A549 (cell line): ENCODE measurements around the gene GDF2. TPM values are rescaled to one million over a fixed set of nuclear protein-coding genes. Genes with fewer than 3 reads are reported as not detected.

Experiments
- ATAC-seq, 2 experiments: fragments of 200-7000 bp in 1 of 2; fragments of >200 bp in 1 of 2; cut with Nextera tagmentation in 1 of 2; cut with Tn5 transposase in 1 of 2; 3 replicates each; pipeline versions ENCODE4 v1.8.0 to v1.9.1; 2018 to 2020; ENCODE audit warnings: mild to moderate bottlenecking in 1 of 2, moderate library complexity in 1 of 2
- CTCF ChIA-PET: fragments of 300-600 bp; sonication (Branson Sonifier 250); formaldehyde crosslinking; extraction: SDS; loops from one replicate; lab custom pipeline; 2021; ENCODE audit warnings: antibody characterized with exemption, inconsistent platforms; lab: Yijun Ruan, JAX
- POLR2A ChIA-PET: fragments of 350-600 bp; formaldehyde crosslinking; extraction: SDS; loops from one replicate; lab custom pipeline; 2021; ENCODE audit warnings: antibody characterized with exemption, inconsistent platforms; lab: Yijun Ruan, JAX
- DNase-seq, 2 experiments: peaks; one replicate each; pipeline versions ENCODE4 v3.0.0 to v3.0.0-alpha.2; 2011 to 2016; ENCODE audit warnings: low read depth in 1 of 2, low spot score in 1 of 2
- FAIRE-seq: peaks from 2 replicates; lab custom pipeline; 2011; peaks lifted over from hg19 to GRCh38; lab: Jason Lieb, UNC
- H3K27ac ChIP-seq, 2 experiments: fragments of >200 bp; sonication (Bioruptor Twin); formaldehyde crosslinking; 3 replicates each; pipeline ENCODE4 v1.5.1; 2016 to 2017
- H3K4me1 ChIP-seq: fragments of >200 bp; sonication (Bioruptor Twin); formaldehyde crosslinking; 3 replicates; pipeline ENCODE4 v1.6.1; 2016
- H3K4me2 ChIP-seq: fragments of >200 bp; sonication (Bioruptor Twin); formaldehyde crosslinking; 3 replicates; pipeline ENCODE4 v1.6.1; 2016
- H3K4me3 ChIP-seq: fragments of >200 bp; sonication (Bioruptor Twin); formaldehyde crosslinking; 3 replicates; pipeline ENCODE4 v1.5.1; 2016
- H3K9me3 ChIP-seq: fragments of >200 bp; sonication (Bioruptor Twin); formaldehyde crosslinking; 3 replicates; pipeline ENCODE4 v1.6.1; 2016
- BCL3 ChIP-seq: fragments of >200 bp; sonication (Bioruptor Twin); formaldehyde crosslinking; IDR thresholded peaks from 3 replicates; pipeline ENCODE4 v1.6.1; 2016
- CHD2 ChIP-seq: fragments of 150-350 bp; IDR thresholded peaks from 2 replicates; pipeline ENCODE4 v1.6.1; 2014; ENCODE audit warnings: low read length; ENCODE audit not compliant: partially characterized antibody
- EHF ChIP-seq: fragments of 250-450 bp; sonication (Bioruptor Pico); IDR thresholded peaks from 2 replicates; pipeline ENCODE4 v1.5.0; 2020; ENCODE audit warnings: mild to moderate bottlenecking
- EP300 ChIP-seq, 2 experiments: fragments of >200 bp; sonication (Bioruptor Twin); formaldehyde crosslinking; IDR thresholded peaks; 2 replicates in 1 of 2; 3 replicates in 1 of 2; pipeline ENCODE4 v1.6.1; 2016 to 2017
- ESRRA ChIP-seq: fragments of 150-350 bp; IDR thresholded peaks from 2 replicates; pipeline ENCODE4 v1.6.1; 2014; ENCODE audit warnings: mild to moderate bottlenecking, low read length, borderline replicate concordance
- FOSL2 ChIP-seq, 2 experiments: fragments of 450-650 bp in 1 of 2; fragments of >200 bp in 1 of 2; sonication (Bioruptor Twin) in 1 of 2; formaldehyde crosslinking; IDR thresholded peaks; 2 replicates each; pipeline versions ENCODE4 v1.5.0 to v1.6.1; 2016 to 2020; ENCODE audit warnings: mild to moderate bottlenecking in 1 of 2, moderate library complexity in 1 of 2
- FOXS1 ChIP-seq: fragments of 250-450 bp; sonication (Bioruptor Pico); IDR thresholded peaks from 2 replicates; pipeline ENCODE4 v1.5.0; 2020; ENCODE audit warnings: mild to moderate bottlenecking, moderate library complexity
- GATA3 ChIP-seq: IDR thresholded peaks from 2 replicates; pipeline ENCODE4 v1.6.1; 2012; ENCODE audit warnings: borderline replicate concordance
- HDAC2 ChIP-seq: fragments of 200-600 bp; sonication (generic); IDR thresholded peaks from 2 replicates; pipeline ENCODE4 v1.6.1; 2016
- JUNB ChIP-seq: fragments of >200 bp; sonication (Bioruptor Twin); formaldehyde crosslinking; IDR thresholded peaks from 2 replicates; pipeline ENCODE4 v1.6.1; 2016
- MAZ ChIP-seq: fragments of 150-350 bp; IDR thresholded peaks from 2 replicates; pipeline ENCODE4 v1.6.1; 2014; ENCODE audit warnings: antibody characterized with exemption, low read depth, low read length, borderline replicate concordance
- NPAS2 ChIP-seq: fragments of 250-450 bp; sonication (Bioruptor Pico); IDR thresholded peaks from 2 replicates; pipeline ENCODE4 v1.8.0; 2022; ENCODE audit warnings: mild to moderate bottlenecking, moderate library complexity, borderline replicate concordance
- RAD21 ChIP-seq, 2 experiments: fragments of >200 bp in 1 of 2; sonication (Bioruptor Twin) in 1 of 2; formaldehyde crosslinking in 1 of 2; IDR thresholded peaks in 1 of 2; conservative IDR thresholded peaks in 1 of 2; 2 replicates in 1 of 2; 3 replicates in 1 of 2; pipeline ENCODE4 v1.6.1; 2012 to 2018; ENCODE audit warnings: inconsistent platforms in 1 of 2
- RCOR1 ChIP-seq: fragments of 150-350 bp; IDR thresholded peaks from 2 replicates; pipeline ENCODE4 v1.6.1; 2014; ENCODE audit warnings: antibody characterized with exemption, low read length, low read depth
- SREBF2 ChIP-seq: fragments of 450-650 bp; IDR thresholded peaks from 2 replicates; pipeline ENCODE4 v1.6.1; 2014; ENCODE audit warnings: mild to moderate bottlenecking, moderate library complexity
- ZC3H11A ChIP-seq: fragments of 450-650 bp; IDR thresholded peaks from 2 replicates; pipeline ENCODE4 v1.6.1; 2014; ENCODE audit warnings: antibody characterized with exemption, mild to moderate bottlenecking
- ZFP36 ChIP-seq: fragments of 450-650 bp; IDR thresholded peaks from 2 replicates; pipeline ENCODE4 v1.6.1; 2014; ENCODE audit warnings: borderline replicate concordance; ENCODE audit not compliant: partially characterized antibody
- ZSCAN20 ChIP-seq: fragments of 250-450 bp; sonication (Bioruptor Pico); IDR thresholded peaks from 2 replicates; pipeline ENCODE4 v1.8.0; 2022; ENCODE audit warnings: mild to moderate bottlenecking, moderate library complexity
- WGBS: methylation state at CpG from one replicate; pipeline ENCODE4 v1.1.6; 2017; ENCODE audit errors: missing lambda C conversion rate; 5-methylcytosine and 5-hydroxymethylcytosine counted together
- polyA plus RNA-seq, 4 experiments: library from polyadenylated mRNA; depleted of rRNA in 3 of 4; stranded (reverse); fragments of >200 nt; fragmentation: RNase III in 1 of 4; extraction: RNeasy Plus Mini Kit Qiagen cat#74134 plus additional on column Dnase treatment in 1 of 4; gene quantifications; 2 replicates in 3 of 4; 3 replicates in 1 of 4; pipeline ENCODE4 v1.2.3, GENCODE V29; 2011 to 2017
- TF ChIP-seq, protein P1 (sequence below): fragments of 250-450 bp; sonication (Bioruptor Pico); IDR thresholded peaks from 2 replicates; pipeline ENCODE4 v1.5.0; 2021; ENCODE audit warnings: mild to moderate bottlenecking, moderate library complexity, borderline replicate concordance
- TF ChIP-seq, protein P2 (sequence below): fragments of >200 bp; sonication (Bioruptor Twin); formaldehyde crosslinking; IDR thresholded peaks from 2 replicates; pipeline ENCODE4 v1.6.1; 2016
- TF ChIP-seq, protein P3 (sequence below): IDR thresholded peaks from 2 replicates; pipeline ENCODE4 v1.6.1; 2012

GDF2 gene
- polyA plus RNA-seq, 2 of the 4 experiments (the other 2 are of a cell fraction) = not detected

- Histone ChIP-seq H3K4me1 (no peaks in the 10 kb centered on the region), H3K4me3 (no peak overlapping the region), H3K27ac (no peak overlapping the region), H3K9me3 (no peaks in the 10 kb centered on the region), H3K4me2 (no peak overlapping the region)
- no peak for TF ChIP-seq RCOR1
- TF ChIP-seq MAZ = no peak
- TF ChIP-seq HDAC2 = no peak
- TF ChIP-seq SREBF2 = no peak
- TF ChIP-seq GATA3 = no peak
- TF ChIP-seq NPAS2 (CRISPR knock-in tag) = no peak
- no peak for TF ChIP-seq ZC3H11A
- no peak for TF ChIP-seq EHF
- no peak for TF ChIP-seq BCL3
- TF ChIP-seq, protein P1, sequence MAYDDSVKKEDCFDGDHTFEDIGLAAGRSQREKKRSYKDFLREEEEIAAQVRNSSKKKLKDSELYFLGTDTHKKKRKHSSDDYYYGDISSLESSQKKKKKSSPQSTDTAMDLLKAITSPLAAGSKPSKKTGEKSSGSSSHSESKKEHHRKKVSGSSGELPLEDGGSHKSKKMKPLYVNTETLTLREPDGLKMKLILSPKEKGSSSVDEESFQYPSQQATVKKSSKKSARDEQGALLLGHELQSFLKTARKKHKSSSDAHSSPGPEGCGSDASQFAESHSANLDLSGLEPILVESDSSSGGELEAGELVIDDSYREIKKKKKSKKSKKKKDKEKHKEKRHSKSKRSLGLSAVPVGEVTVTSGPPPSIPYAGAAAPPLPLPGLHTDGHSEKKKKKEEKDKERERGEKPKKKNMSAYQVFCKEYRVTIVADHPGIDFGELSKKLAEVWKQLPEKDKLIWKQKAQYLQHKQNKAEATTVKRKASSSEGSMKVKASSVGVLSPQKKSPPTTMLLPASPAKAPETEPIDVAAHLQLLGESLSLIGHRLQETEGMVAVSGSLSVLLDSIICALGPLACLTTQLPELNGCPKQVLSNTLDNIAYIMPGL (CRISPR knock-in tag) = no peak
- TF ChIP-seq ZFP36 = no peak
- no peak for TF ChIP-seq CHD2
- TF ChIP-seq RAD21 (conservative IDR thresholded peaks at IDR 0.05 in 1 of 2, IDR thresholded peaks at IDR 0.05 in 1 of 2) = no peak
- FAIRE-seq (no peak), ATAC-seq (no peak), DNase-seq (no peak)
- 82% methylated on average over 7 of the region's 7 CpGs for WGBS
- POLR2A ChIA-PET = no interaction called here
- CTCF ChIA-PET = interaction anchor here (0.9 to 5.2 kb wide), 3 partner anchors 12 to 24 kb away, joined by 3 to 27 read pairs (median 4); no protein-coding TSS in a partner anchor
Measured at GRCh38 chr10:47371629-47372485, 49.6 kb downstream of the GDF2 start.

DNA sequence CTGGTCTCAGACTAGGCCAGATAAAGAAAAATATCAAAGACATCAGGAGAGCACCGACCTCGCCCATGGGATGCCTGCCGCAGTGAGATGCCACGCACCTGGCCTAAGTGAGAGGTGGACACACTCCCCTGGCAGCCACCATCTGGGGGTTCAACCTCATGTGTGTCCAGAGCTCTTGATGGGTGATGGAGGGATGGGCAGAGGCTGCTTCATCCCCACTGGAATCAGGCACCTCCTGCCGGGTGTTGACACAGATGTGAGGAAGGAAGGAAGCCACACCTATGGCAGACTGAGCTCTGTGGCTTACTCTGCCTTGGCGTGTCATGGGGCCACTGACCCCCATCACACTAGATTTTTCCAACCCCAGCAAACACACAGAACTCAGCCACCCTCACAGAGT, 50.5 kb downstream of the GDF2 start:
- H3K27ac ChIP-seq = no peak overlapping the region
- H3K4me2 ChIP-seq = no peak overlapping the region
- DNase-seq (no peak), FAIRE-seq (no peak), ATAC-seq (no peak)
- POLR2A ChIA-PET = no interaction called here
- H3K4me1 ChIP-seq = no peaks in the 10 kb centered on the region
- no peak for TF ChIP-seq ZSCAN20
- TF ChIP-seq RAD21 (conservative IDR thresholded peaks at IDR 0.05 in 1 of 2, IDR thresholded peaks at IDR 0.05 in 1 of 2) = no peak
- TF ChIP-seq, protein P2, sequence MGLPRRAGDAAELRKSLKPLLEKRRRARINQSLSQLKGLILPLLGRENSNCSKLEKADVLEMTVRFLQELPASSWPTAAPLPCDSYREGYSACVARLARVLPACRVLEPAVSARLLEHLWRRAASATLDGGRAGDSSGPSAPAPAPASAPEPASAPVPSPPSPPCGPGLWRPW = no peak
- TF ChIP-seq FOXS1 (CRISPR knock-in tag) = no peak
- no peak for TF ChIP-seq JUNB
- TF ChIP-seq CHD2 = no peak
- TF ChIP-seq, protein P3, sequence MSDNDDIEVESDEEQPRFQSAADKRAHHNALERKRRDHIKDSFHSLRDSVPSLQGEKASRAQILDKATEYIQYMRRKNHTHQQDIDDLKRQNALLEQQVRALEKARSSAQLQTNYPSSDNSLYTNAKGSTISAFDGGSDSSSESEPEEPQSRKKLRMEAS = no peak
- no peak for TF ChIP-seq ESRRA
- no peak for TF ChIP-seq EP300 (IDR thresholded peaks at IDR 0.05)
- no peak for TF ChIP-seq FOSL2 (IDR thresholded peaks at IDR 0.05)
- no peak for TF ChIP-seq FOSL2 (CRISPR knock-in tag; IDR thresholded peaks at IDR 0.05)
- no peak overlapping the region for H3K4me3 ChIP-seq
- WGBS = 82% methylated on average over 6 of the region's 6 CpGs
- H3K9me3 ChIP-seq = no peaks in the 10 kb centered on the region
- CTCF ChIA-PET = interaction anchor here (0.9 to 5.2 kb wide), 3 partner anchors 13 to 25 kb away, joined by 3 to 27 read pairs (median 3); no protein-coding TSS in a partner anchor
